HT-29 (cell line): ENCODE results near the gene CNTN1. TPM values are rescaled to one million over a fixed set of nuclear protein-coding genes. Genes with fewer than 3 reads are reported as not detected.

Experiments used
- DNase-seq: peaks from one replicate; pipeline ENCODE4 v3.0.0-alpha.2; 2015; ENCODE audit warnings: low spot score
- total RNA-seq: library from RNA; depleted of rRNA; stranded (reverse); fragments of >200 nt; shearing (Covaris generic); gene quantifications from 2 replicates; pipeline ENCODE4 v1.2.3, GENCODE V29; 2014

CNTN1 gene
- total RNA-seq, 1 experiment from 2014 or later = not detected

- no peak for DNase-seq
Observed at GRCh38 chr12:40959041-40959440, 266.8 kb downstream of the CNTN1 start.

GRCh38 chr12:40963751-40964150, 271.5 kb downstream of the CNTN1 start:
- DNase-seq = no peak

- DNase-seq = no peak
Observed at GRCh38 chr12:40969796-40970195, 277.6 kb downstream of the CNTN1 start.

- peak; percentile 58 for DNase-seq
Observed at GRCh38 chr12:40970320-40970907, 278.2 kb downstream of the CNTN1 start.

GRCh38 chr12:40971911-40972310, 279.7 kb downstream of the CNTN1 start:
- DNase-seq = no peak

GRCh38 chr12:40976546-40976945, 284.3 kb downstream of the CNTN1 start:
- DNase-seq = no peak

- no peak for DNase-seq
Observed at GRCh38 chr12:40980427-40980961, 288.3 kb downstream of the CNTN1 start.

GRCh38 chr12:40986001-40986400, 293.8 kb downstream of the CNTN1 start:
- no peak for DNase-seq

GRCh38 chr12:40988355-40988754, 296.1 kb downstream of the CNTN1 start:
- no peak for DNase-seq

GRCh38 chr12:40988824-40989223, 296.6 kb downstream of the CNTN1 start:
- no peak for DNase-seq

GRCh38 chr12:40989785-40990184, 297.5 kb downstream of the CNTN1 start:
- DNase-seq = no peak

GRCh38 chr12:40992158-40992557, 299.9 kb downstream of the CNTN1 start:
- DNase-seq = no peak

GRCh38 chr12:40992674-40993073, 300.4 kb downstream of the CNTN1 start:
- no peak for DNase-seq

GRCh38 chr12:40993158-40993557, 300.9 kb downstream of the CNTN1 start:
- no peak for DNase-seq

- no peak for DNase-seq
Observed at GRCh38 chr12:40996091-40996490, 303.9 kb downstream of the CNTN1 start.

GRCh38 chr12:40999210-40999609, 307.0 kb downstream of the CNTN1 start:
- no peak for DNase-seq

- no peak for DNase-seq
Observed at GRCh38 chr12:41008472-41008871, 316.2 kb downstream of the CNTN1 start.

- DNase-seq = peak; percentile 5
Observed at GRCh38 chr12:41011939-41012338, 319.7 kb downstream of the CNTN1 start.

- DNase-seq = no peak
Observed at GRCh38 chr12:41013881-41014642, 321.8 kb downstream of the CNTN1 start.

- no peak for DNase-seq
Observed at GRCh38 chr12:41014643-41015020, 322.4 kb downstream of the CNTN1 start.

GRCh38 chr12:41018010-41018409, 325.8 kb downstream of the CNTN1 start:
- DNase-seq = no peak

GRCh38 chr12:41019461-41019860, 327.2 kb downstream of the CNTN1 start:
- DNase-seq = no peak

GRCh38 chr12:41023836-41024235, 331.6 kb downstream of the CNTN1 start:
- DNase-seq = no peak
